Activated CD8-positive, alpha-beta memory T cell treated with anti-CD3 and anti-CD28 coated beads, Interleukin-2, amount 10 ng/mL, durations not matched to agents 7 days and 5 days (primary cell): Measurements from ENCODE around the gene AHCYL1. TPM values are rescaled to one million over a fixed set of nuclear protein-coding genes. Genes with fewer than 3 reads are reported as not detected.

Source experiments
- ATAC-seq: fragments of 150-1000 bp; cut with Tn5 transposase; one replicate; pipeline ENCODE4 v1.10.0; 2021; ENCODE audit warnings: moderate library complexity
- CTCF ChIA-PET: fragments of 350-600 bp; sonication (Branson Sonifier 250); formaldehyde crosslinking; loops from one replicate; lab custom pipeline; 2021; ENCODE audit warnings: antibody characterized with exemption; lab: Charles Lee
- DNase-seq: peaks from one replicate; pipeline ENCODE4 v3.0.0-alpha.2; 2020
- H3K27ac Mint-ChIP-seq: one replicate; pipeline ENCODE4 v1.8.0; 2021; ENCODE audit warnings: mild to moderate bottlenecking, mixed read lengths
- H3K27me3 Mint-ChIP-seq: one replicate; pipeline ENCODE4 v1.8.0; 2021; ENCODE audit warnings: mixed read lengths
- H3K36me3 Mint-ChIP-seq: one replicate; pipeline ENCODE4 v1.8.0; 2021; ENCODE audit warnings: mild to moderate bottlenecking, mixed read lengths
- H3K4me1 Mint-ChIP-seq: one replicate; pipeline ENCODE4 v1.8.0; 2021; ENCODE audit warnings: mixed read lengths
- H3K4me3 Mint-ChIP-seq: one replicate; pipeline ENCODE4 v1.8.0; 2021; ENCODE audit warnings: mild to moderate bottlenecking, moderate library complexity, mixed read lengths
- H3K9me3 Mint-ChIP-seq: one replicate; pipeline ENCODE4 v1.8.0; 2022; ENCODE audit warnings: low read depth, mixed read lengths
- total RNA-seq, 2 experiments: library from RNA; stranded (reverse); gene quantifications; one replicate each; pipeline ENCODE4 v1.2.3, GENCODE V29; 2021

The AHCYL1 gene
- total RNA-seq, 2 experiments from 2014 or later: 67.6 to 70.0 TPM

DNA sequence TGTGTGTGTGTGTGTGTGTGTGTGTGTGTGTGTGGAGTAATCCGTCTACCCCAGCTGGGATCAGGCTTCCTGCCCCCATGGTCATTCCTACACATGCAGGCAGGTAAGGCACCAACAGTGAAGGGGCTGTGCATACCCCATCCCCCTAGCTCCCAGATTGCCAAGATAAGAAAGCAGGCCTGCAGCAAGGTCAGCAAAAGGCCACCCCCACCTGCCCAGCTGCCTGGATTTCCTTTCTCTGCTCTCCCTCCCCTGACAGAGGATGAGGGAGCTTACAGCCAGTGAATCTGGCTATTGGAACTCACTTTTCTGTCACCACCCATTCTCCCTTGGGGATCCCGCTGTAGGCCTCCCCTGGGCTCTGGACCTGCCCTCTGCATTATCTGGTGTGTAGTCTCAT, 78.0 kb downstream of the AHCYL1 start:
- peaks cover 2% of the 10 kb centered on the region for H3K4me1 Mint-ChIP-seq
- peaks cover 22% of the 10 kb centered on the region for H3K27me3 Mint-ChIP-seq
- no peak overlapping the region for H3K27ac Mint-ChIP-seq
- ATAC-seq: no peak
- no peak for DNase-seq
- no peak overlapping the region for H3K4me3 Mint-ChIP-seq
- CTCF ChIA-PET: interaction anchor here (0.6 to 1.0 kb wide), 4 partner anchors 8 to 70 kb away, joined by 3 to 4 read pairs (median 3); no protein-coding TSS in a partner anchor
- peaks cover 1% of the 10 kb centered on the region for H3K36me3 Mint-ChIP-seq
- H3K9me3 Mint-ChIP-seq: no peaks in the 10 kb centered on the region

DNA sequence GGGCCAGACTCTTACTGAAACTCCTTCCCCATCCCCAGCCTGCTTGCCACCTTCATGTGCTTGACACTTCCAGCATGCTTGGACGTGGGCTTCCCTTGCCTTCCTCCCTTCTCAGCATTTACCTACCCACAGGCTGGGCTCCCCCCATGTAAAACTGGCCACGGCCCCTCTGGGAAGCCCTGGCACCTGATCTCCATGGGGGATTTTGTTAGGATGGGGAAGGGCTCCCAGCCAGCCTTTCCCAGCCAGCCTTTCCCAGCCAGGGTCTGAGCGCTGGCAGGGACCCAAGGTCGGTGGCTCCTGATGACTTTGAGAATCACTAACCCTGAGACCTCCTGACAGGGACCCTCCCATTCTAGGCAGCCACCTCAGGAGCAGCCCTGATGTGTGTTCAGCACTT, 79.2 kb downstream of the AHCYL1 start:
- no peak for DNase-seq
- Mint-ChIP-seq H3K36me3 (peaks cover 3% of the 10 kb centered on the region), H3K27ac (no peak overlapping the region), H3K9me3 (no peaks in the 10 kb centered on the region), H3K4me1 (peaks cover 9% of the 10 kb centered on the region), H3K4me3 (no peak overlapping the region), H3K27me3 (peaks cover 34% of the 10 kb centered on the region)
- ATAC-seq: no peak
- CTCF ChIA-PET: no interaction called here

- CTCF ChIA-PET: interaction anchor here (0.9 to 2.3 kb wide), 5 partner anchors 11 to 41 kb away, joined by 3 to 6 read pairs (median 3); no protein-coding TSS in a partner anchor
- H3K4me1 Mint-ChIP-seq: peaks cover 11% of the 10 kb centered on the region
- no peak overlapping the region for H3K4me3 Mint-ChIP-seq
- DNase-seq (no peak), ATAC-seq (no peak)
- peaks cover 43% of the 10 kb centered on the region for H3K27me3 Mint-ChIP-seq
- peaks cover 3% of the 10 kb centered on the region for H3K36me3 Mint-ChIP-seq
- H3K9me3 Mint-ChIP-seq: no peaks in the 10 kb centered on the region
- H3K27ac Mint-ChIP-seq: no peak overlapping the region
These were observed 80.2 kb downstream of the AHCYL1 start for GRCh38 chr1:110064576-110065337.

- peaks cover 9% of the 10 kb centered on the region for H3K4me1 Mint-ChIP-seq
- no peak overlapping the region for H3K27ac Mint-ChIP-seq
- CTCF ChIA-PET: interaction anchor here (0.7 to 2.4 kb wide), 6 partner anchors 11 to 40 kb away, joined by 3 to 11 read pairs (median 4); no protein-coding TSS in a partner anchor
- no peaks in the 10 kb centered on the region for H3K9me3 Mint-ChIP-seq
- H3K4me3 Mint-ChIP-seq: no peak overlapping the region
- ATAC-seq (no peak), DNase-seq (no peak)
- H3K36me3 Mint-ChIP-seq: peaks cover 2% of the 10 kb centered on the region
- peaks cover 48% of the 10 kb centered on the region for H3K27me3 Mint-ChIP-seq
These were observed 81.3 kb downstream of the AHCYL1 start for GRCh38 chr1:110065841-110066240.

- DNase-seq: no peak
- Mint-ChIP-seq H3K9me3 (no peaks in the 10 kb centered on the region), H3K4me1 (peaks cover 9% of the 10 kb centered on the region), H3K27me3 (peaks cover 65% of the 10 kb centered on the region), H3K36me3 (peaks cover 2% of the 10 kb centered on the region), H3K4me3 (no peak overlapping the region), H3K27ac (no peak overlapping the region)
- CTCF ChIA-PET: interaction anchor here (2.4 kb wide), 1 partner anchor 13 kb away, joined by 11 read pairs; no protein-coding TSS in a partner anchor
- no peak for ATAC-seq
These were observed 82.9 kb downstream of the AHCYL1 start for GRCh38 chr1:110067479-110067892.

- peaks cover 70% of the 10 kb centered on the region for H3K27me3 Mint-ChIP-seq
- no peak for DNase-seq
- H3K4me3 Mint-ChIP-seq: peak overlapping the region; percentile 2
- ATAC-seq: no peak
- peaks cover 9% of the 10 kb centered on the region for H3K4me1 Mint-ChIP-seq
- H3K9me3 Mint-ChIP-seq: no peaks in the 10 kb centered on the region
- peak overlapping the region; percentile 41 for H3K27ac Mint-ChIP-seq
- peaks cover 2% of the 10 kb centered on the region for H3K36me3 Mint-ChIP-seq
- CTCF ChIA-PET: interaction anchor here (1.2 to 3.3 kb wide), 3 partner anchors 11 to 14 kb away, joined by 3 to 16 read pairs (median 11); no protein-coding TSS in a partner anchor
These were observed 83.5 kb downstream of the AHCYL1 start for GRCh38 chr1:110067893-110068645.

GRCh38 chr1:110068646-110069403, 84.3 kb downstream of the AHCYL1 start:
- CTCF ChIA-PET: interaction anchor here (1.0 to 3.3 kb wide), 3 partner anchors 12 to 19 kb away, joined by 3 to 16 read pairs (median 4); no protein-coding TSS in a partner anchor
- DNase-seq (no peak), ATAC-seq (peak; percentile 34)
- Mint-ChIP-seq H3K36me3 (peaks cover 2% of the 10 kb centered on the region), H3K9me3 (no peaks in the 10 kb centered on the region), H3K4me1 (peaks cover 9% of the 10 kb centered on the region), H3K27ac (peak overlapping the region; percentile 41), H3K4me3 (peak overlapping the region; percentile 2), H3K27me3 (peaks cover 76% of the 10 kb centered on the region)

- DNase-seq: no peak
- ATAC-seq: no peak
- CTCF ChIA-PET: interaction anchor here (0.9 to 3.3 kb wide), 4 partner anchors 10 to 19 kb away, joined by 3 to 16 read pairs (median 4); no protein-coding TSS in a partner anchor
These were observed 85.1 kb downstream of the AHCYL1 start for GRCh38 chr1:110069404-110070281.

GRCh38 chr1:110070282-110070669, 85.7 kb downstream of the AHCYL1 start:
- no peak for ATAC-seq
- Mint-ChIP-seq H3K9me3 (no peaks in the 10 kb centered on the region), H3K4me1 (peaks cover 9% of the 10 kb centered on the region), H3K27me3 (peaks cover 88% of the 10 kb centered on the region), H3K36me3 (peaks cover 2% of the 10 kb centered on the region), H3K27ac (no peak overlapping the region), H3K4me3 (no peak overlapping the region)
- CTCF ChIA-PET: interaction anchor here (0.9 to 3.3 kb wide), 5 partner anchors 10 to 46 kb away, joined by 3 to 16 read pairs (median 4); no protein-coding TSS in a partner anchor
- DNase-seq: no peak

More at GRCh38 chr1:110069404-110070281, 85.1 kb downstream of the AHCYL1 start:
- H3K27me3 Mint-ChIP-seq: peaks cover 84% of the 10 kb centered on the region
- H3K36me3 Mint-ChIP-seq: peaks cover 2% of the 10 kb centered on the region
- H3K4me3 Mint-ChIP-seq: no peak overlapping the region
- peaks cover 9% of the 10 kb centered on the region for H3K4me1 Mint-ChIP-seq
- H3K27ac Mint-ChIP-seq: no peak overlapping the region
- no peaks in the 10 kb centered on the region for H3K9me3 Mint-ChIP-seq

GRCh38 chr1:110070671-110071242, 86.2 kb downstream of the AHCYL1 start, which contains the start of gene ALX3:
TSS of gene ALX3 (minus strand) at chr1:110070672. CDS start at chr1:110070612, 60 bp downstream.
- peaks cover 2% of the 10 kb centered on the region for H3K36me3 Mint-ChIP-seq
- peaks cover 9% of the 10 kb centered on the region for H3K4me1 Mint-ChIP-seq
- no peak within 1 kb of the TSS for H3K27ac Mint-ChIP-seq
- CTCF ChIA-PET: interaction anchor here (0.7 to 3.3 kb wide), 7 partner anchors 10 to 46 kb away, joined by 3 to 16 read pairs (median 3); no protein-coding TSS in a partner anchor
- H3K9me3 Mint-ChIP-seq: no peaks in the 10 kb centered on the region
- ATAC-seq (no peak), DNase-seq (no peak)
- no peak within 1 kb of the TSS for H3K4me3 Mint-ChIP-seq
- H3K27me3 Mint-ChIP-seq: peaks cover 89% of the 10 kb centered on the region
